Stimulated activated naive B cell treated with anti-CD40 and anti-IgM and Interleukin-4, amounts not matched to agents 10 μg/mL and 1 μg/mL and 100 μg/mL, for 72 hours (primary cell): ENCODE results near the gene LMAN2L.

Source experiments
- ATAC-seq, 2 donors: fragments of 150-1000 bp; cut with Tn5 transposase; replicated peaks; 2 replicates each; pipeline ENCODE4 v1.10.0; 2021; ENCODE audit warnings: moderate library complexity in 1 of 2
- DNase-seq: peaks from one replicate; pipeline ENCODE4 v3.0.0; 2021
- H3K27ac Mint-ChIP-seq: one replicate; pipeline ENCODE4 v1.8.0; 2022; ENCODE audit warnings: mild to moderate bottlenecking, mixed read lengths
- H3K27me3 Mint-ChIP-seq, 2 donors: one replicate each; pipeline ENCODE4 v1.8.0; 2022; ENCODE audit warnings: mixed read lengths in 2 of 2
- H3K36me3 Mint-ChIP-seq, 2 donors: one replicate each; pipeline ENCODE4 v1.8.0; 2022; ENCODE audit warnings: mixed read lengths in 2 of 2, mild to moderate bottlenecking in 1 of 2
- H3K4me1 Mint-ChIP-seq, 2 donors: one replicate each; pipeline ENCODE4 v1.8.0; 2022; ENCODE audit warnings: mixed read lengths in 2 of 2, mild to moderate bottlenecking in 1 of 2
- H3K4me3 Mint-ChIP-seq, 2 donors: one replicate each; pipeline ENCODE4 v1.8.0; 2022; ENCODE audit warnings: mild to moderate bottlenecking in 2 of 2, mixed read lengths in 2 of 2, moderate library complexity in 1 of 2
- H3K9me3 Mint-ChIP-seq, 2 donors: one replicate each; pipeline ENCODE4 v1.8.0; 2022; ENCODE audit warnings: mixed read lengths in 2 of 2, mild to moderate bottlenecking in 1 of 2

The LMAN2L gene

GRCh38 chr2:96751800-96752199 lies 11.9 kb upstream of the LMAN2L start:
- Mint-ChIP-seq H3K4me3 (no peak overlapping the region), H3K4me1 (no peaks in the 10 kb centered on the region), H3K36me3 (no peaks in the 10 kb centered on the region), H3K27me3 (no peaks in the 10 kb centered on the region), H3K27ac (no peak overlapping the region), H3K9me3 (no peaks in the 10 kb centered on the region)
- ATAC-seq (no peak), DNase-seq (no peak)

- Mint-ChIP-seq H3K27ac (no peak overlapping the region), H3K9me3 (no peaks in the 10 kb centered on the region), H3K36me3 (no peaks in the 10 kb centered on the region), H3K4me3 (no peak overlapping the region), H3K4me1 (no peaks in the 10 kb centered on the region), H3K27me3 (no peaks in the 10 kb centered on the region)
- ATAC-seq = no peak
- DNase-seq = no peak
These were observed 7.3 kb upstream of the LMAN2L start for GRCh38 chr2:96747061-96747617.

- H3K27ac Mint-ChIP-seq = peak overlapping the region; percentile 95
These were observed 710 bp downstream of the LMAN2L start for GRCh38 chr2:96739076-96739632.

GRCh38 chr2:96737831-96738230 lies 2.0 kb downstream of the LMAN2L start:
- Mint-ChIP-seq H3K27ac (no peak overlapping the region), H3K4me3 (no peak overlapping the region), H3K9me3 (no peaks in the 10 kb centered on the region), H3K27me3 (no peaks in the 10 kb centered on the region), H3K36me3 (peaks cover 7 to 26% of the 10 kb centered on the region in 2 donors), H3K4me1 (peaks cover 23 to 37% of the 10 kb centered on the region in 2 donors)
- no peak for ATAC-seq
- DNase-seq = no peak

More at GRCh38 chr2:96739076-96739632, 710 bp downstream of the LMAN2L start:
- no peaks in the 10 kb centered on the region for H3K27me3 Mint-ChIP-seq
- H3K9me3 Mint-ChIP-seq = no peaks in the 10 kb centered on the region
- no peak for ATAC-seq
- no peak for DNase-seq
- peaks cover 23 to 37% of the 10 kb centered on the region in 2 donors for H3K4me1 Mint-ChIP-seq
- H3K36me3 Mint-ChIP-seq = peaks cover 7 to 15% of the 10 kb centered on the region in 2 donors
- H3K4me3 Mint-ChIP-seq = peak overlapping the region; percentile 95 to 98

GRCh38 chr2:96737251-96737650 lies 2.6 kb downstream of the LMAN2L start:
- Mint-ChIP-seq H3K9me3 (no peaks in the 10 kb centered on the region), H3K4me3 (no peak overlapping the region), H3K36me3 (peaks cover 11 to 27% of the 10 kb centered on the region in 2 donors), H3K27ac (no peak overlapping the region), H3K4me1 (peaks cover 23 to 37% of the 10 kb centered on the region in 2 donors), H3K27me3 (no peaks in the 10 kb centered on the region)
- no peak for DNase-seq
- no peak for ATAC-seq

- no peaks in the 10 kb centered on the region for H3K9me3 Mint-ChIP-seq
- H3K4me3 Mint-ChIP-seq = no peak overlapping the region
- H3K27ac Mint-ChIP-seq = no peak overlapping the region
- ATAC-seq = no peak
- no peak for DNase-seq
- peaks cover 18 to 24% of the 10 kb centered on the region in 2 donors for H3K4me1 Mint-ChIP-seq
- no peaks in the 10 kb centered on the region for H3K27me3 Mint-ChIP-seq
- peaks cover 25 to 41% of the 10 kb centered on the region in 2 donors for H3K36me3 Mint-ChIP-seq
These were observed 4.8 kb downstream of the LMAN2L start for GRCh38 chr2:96734880-96735583.

GRCh38 chr2:96733931-96734330 lies 5.9 kb downstream of the LMAN2L start:
- H3K9me3 Mint-ChIP-seq = no peaks in the 10 kb centered on the region
- peaks cover 9 to 15% of the 10 kb centered on the region in 2 donors for H3K4me1 Mint-ChIP-seq
- no peaks in the 10 kb centered on the region for H3K27me3 Mint-ChIP-seq
- no peak for ATAC-seq
- DNase-seq = no peak
- no peak overlapping the region for H3K4me3 Mint-ChIP-seq
- no peak overlapping the region for H3K27ac Mint-ChIP-seq
- peaks cover 25 to 40% of the 10 kb centered on the region in 2 donors for H3K36me3 Mint-ChIP-seq

- Mint-ChIP-seq H3K4me1 (peaks cover 2 to 4% of the 10 kb centered on the region in 2 donors), H3K27me3 (no peaks in the 10 kb centered on the region), H3K4me3 (no peak overlapping the region), H3K36me3 (peaks cover 33 to 49% of the 10 kb centered on the region in 2 donors), H3K9me3 (no peaks in the 10 kb centered on the region), H3K27ac (peak overlapping the region; percentile 16)
- DNase-seq (no peak), ATAC-seq (no peak)
These were observed 9.7 kb downstream of the LMAN2L start for GRCh38 chr2:96730212-96730611.

- ATAC-seq (no peak), DNase-seq (no peak)
- Mint-ChIP-seq H3K4me3 (no peak overlapping the region), H3K27ac (no peak overlapping the region), H3K9me3 (no peaks in the 10 kb centered on the region), H3K4me1 (peaks cover 2 to 3% of the 10 kb centered on the region in 2 donors), H3K27me3 (no peaks in the 10 kb centered on the region), H3K36me3 (peaks cover 30 to 46% of the 10 kb centered on the region in 2 donors)
These were observed 10.1 kb downstream of the LMAN2L start for GRCh38 chr2:96729748-96730147.

- Mint-ChIP-seq H3K27ac (no peak overlapping the region), H3K36me3 (peaks cover 26 to 34% of the 10 kb centered on the region in 2 donors), H3K27me3 (no peaks in the 10 kb centered on the region), H3K4me3 (no peak overlapping the region), H3K9me3 (no peaks in the 10 kb centered on the region), H3K4me1 (peaks cover 0 to 2% of the 10 kb centered on the region in 2 donors)
- DNase-seq = no peak
- no peak for ATAC-seq
These were observed 12.4 kb downstream of the LMAN2L start for GRCh38 chr2:96727431-96727830.

GRCh38 chr2:96726131-96726530 lies 13.7 kb downstream of the LMAN2L start:
- ATAC-seq (no peak), DNase-seq (no peak)
- H3K27me3 Mint-ChIP-seq = no peaks in the 10 kb centered on the region
- H3K4me3 Mint-ChIP-seq = no peak overlapping the region
- H3K4me1 Mint-ChIP-seq = peaks cover 0 to 2% of the 10 kb centered on the region in 2 donors
- no peaks in the 10 kb centered on the region for H3K9me3 Mint-ChIP-seq
- peaks cover 20 to 31% of the 10 kb centered on the region in 2 donors for H3K36me3 Mint-ChIP-seq
- no peak overlapping the region for H3K27ac Mint-ChIP-seq

GRCh38 chr2:96716388-96716787 lies 23.5 kb downstream of the LMAN2L start:
- no peaks in the 10 kb centered on the region for H3K9me3 Mint-ChIP-seq
- H3K4me3 Mint-ChIP-seq = no peak overlapping the region
- no peaks in the 10 kb centered on the region for H3K27me3 Mint-ChIP-seq
- ATAC-seq (no peak), DNase-seq (no peak)
- peaks cover 4 to 6% of the 10 kb centered on the region in 2 donors for H3K4me1 Mint-ChIP-seq
- no peak overlapping the region for H3K27ac Mint-ChIP-seq
- peaks cover 15 to 39% of the 10 kb centered on the region in 2 donors for H3K36me3 Mint-ChIP-seq

- Mint-ChIP-seq H3K4me1 (peaks cover 4 to 6% of the 10 kb centered on the region in 2 donors), H3K27me3 (no peaks in the 10 kb centered on the region), H3K4me3 (no peak overlapping the region), H3K27ac (no peak overlapping the region), H3K9me3 (no peaks in the 10 kb centered on the region), H3K36me3 (peaks cover 22 to 42% of the 10 kb centered on the region in 2 donors)
- no peak for ATAC-seq
- DNase-seq = no peak
These were observed 24.2 kb downstream of the LMAN2L start for GRCh38 chr2:96715658-96716057.

GRCh38 chr2:96710985-96711384 lies 28.9 kb downstream of the LMAN2L start:
- DNase-seq (no peak), ATAC-seq (no peak)
- H3K4me3 Mint-ChIP-seq = no peak overlapping the region
- peaks cover 29 to 49% of the 10 kb centered on the region in 2 donors for H3K36me3 Mint-ChIP-seq
- no peaks in the 10 kb centered on the region for H3K27me3 Mint-ChIP-seq
- H3K9me3 Mint-ChIP-seq = no peaks in the 10 kb centered on the region
- H3K4me1 Mint-ChIP-seq = no peaks in the 10 kb centered on the region
- H3K27ac Mint-ChIP-seq = peak overlapping the region; percentile 2
